ENCODE measurements around the gene NKX2-1. TPM values are rescaled to one million over a fixed set of nuclear protein-coding genes. Genes with fewer than 3 reads are reported as not detected.

The NKX2-1 gene
- total RNA-seq, 1 experiment from 2014 or later = not detected

DNA sequence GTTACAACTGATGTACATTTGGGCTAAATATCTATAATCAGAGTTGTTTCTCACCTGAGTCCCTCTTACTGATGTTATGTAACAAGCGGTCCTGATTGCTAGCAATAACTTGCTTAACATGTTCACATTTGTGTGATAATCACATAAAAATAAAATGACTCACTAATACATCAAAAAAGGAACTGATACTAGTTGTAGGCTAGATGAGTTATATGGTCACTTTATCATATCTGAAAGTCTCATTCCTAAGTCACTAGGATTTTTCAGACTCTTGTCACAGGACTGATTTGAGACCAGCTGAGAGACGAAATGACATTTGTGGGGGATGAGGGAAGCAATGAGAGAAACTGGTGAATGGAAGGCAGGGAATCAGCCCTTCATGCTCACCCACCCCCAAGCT lies 34.3 kb downstream of the NKX2-1 start:
- H3K79me1 ChIP-seq (ENCODE audit: insufficient read depth, low read depth, low read length, poor library complexity, severe bottlenecking) = no peaks in the 10 kb centered on the region
- H3K14ac ChIP-seq (ENCODE audit: insufficient read depth, low read length) = no peak overlapping the region
- no peaks in the 10 kb centered on the region for H3K23me2 ChIP-seq (ENCODE audit: insufficient read length, low read depth, low read length, poor library complexity, severe bottlenecking)
- no peak overlapping the region for H2BK15ac ChIP-seq (ENCODE audit: low read depth, low read length)
- H3K27me3 ChIP-seq (ENCODE audit: insufficient read depth, low read length) = no peaks in the 10 kb centered on the region; the same call in 1 of the 2 replicates
- H4K20me1 ChIP-seq (ENCODE audit: control insufficient read depth, insufficient read depth, insufficient read length) = no peaks in the 10 kb centered on the region
- no peak overlapping the region for H3K4me2 ChIP-seq (ENCODE audit: insufficient read depth, insufficient read length, low read length)
- no peak overlapping the region for H3K18ac ChIP-seq (ENCODE audit: insufficient read length, low read depth, low read length)
- no peak overlapping the region for H3K4ac ChIP-seq (ENCODE audit: low read depth, low read length)
- H3K4me1 ChIP-seq (ENCODE audit: insufficient read depth, low read length) = no peaks in the 10 kb centered on the region
- H2AFZ ChIP-seq (ENCODE audit: low read length) = no peak overlapping the region
- no peak overlapping the region for H2BK120ac ChIP-seq (ENCODE audit: low read depth, low read length, poor library complexity, severe bottlenecking)
- no peak overlapping the region for H2AK5ac ChIP-seq (ENCODE audit: insufficient read length, low read length)
- TF ChIP-seq, protein P1, sequence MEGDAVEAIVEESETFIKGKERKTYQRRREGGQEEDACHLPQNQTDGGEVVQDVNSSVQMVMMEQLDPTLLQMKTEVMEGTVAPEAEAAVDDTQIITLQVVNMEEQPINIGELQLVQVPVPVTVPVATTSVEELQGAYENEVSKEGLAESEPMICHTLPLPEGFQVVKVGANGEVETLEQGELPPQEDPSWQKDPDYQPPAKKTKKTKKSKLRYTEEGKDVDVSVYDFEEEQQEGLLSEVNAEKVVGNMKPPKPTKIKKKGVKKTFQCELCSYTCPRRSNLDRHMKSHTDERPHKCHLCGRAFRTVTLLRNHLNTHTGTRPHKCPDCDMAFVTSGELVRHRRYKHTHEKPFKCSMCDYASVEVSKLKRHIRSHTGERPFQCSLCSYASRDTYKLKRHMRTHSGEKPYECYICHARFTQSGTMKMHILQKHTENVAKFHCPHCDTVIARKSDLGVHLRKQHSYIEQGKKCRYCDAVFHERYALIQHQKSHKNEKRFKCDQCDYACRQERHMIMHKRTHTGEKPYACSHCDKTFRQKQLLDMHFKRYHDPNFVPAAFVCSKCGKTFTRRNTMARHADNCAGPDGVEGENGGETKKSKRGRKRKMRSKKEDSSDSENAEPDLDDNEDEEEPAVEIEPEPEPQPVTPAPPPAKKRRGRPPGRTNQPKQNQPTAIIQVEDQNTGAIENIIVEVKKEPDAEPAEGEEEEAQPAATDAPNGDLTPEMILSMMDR (conservative IDR thresholded peaks at IDR 0.05) = no peak
- no peaks in the 10 kb centered on the region for H3K79me2 ChIP-seq (ENCODE audit: insufficient read depth, low read length)
- no CpG with 5 or more reads among the region's 2 CpGs for WGBS (ENCODE audit: extremely low coverage, insufficient read length, low lambda C conversion rate)
- H2BK12ac ChIP-seq (ENCODE audit: insufficient read length, low read depth, low read length) = no peak overlapping the region
- Mint-ChIP-seq H3K27ac (no peak overlapping the region), H3K9me3 (no peaks in the 10 kb centered on the region), H3K4me1 (no peaks in the 10 kb centered on the region), H3K4me3 (no peak overlapping the region), H3K36me3 (ENCODE audit: insufficient read depth in 1 of 3, low read depth in 3 of 3) (no peaks in the 10 kb centered on the region), H3K27me3 (ENCODE audit: low read depth) (peaks cover 90% of the 10 kb centered on the region)
- H3K56ac ChIP-seq (ENCODE audit: insufficient read length, low read depth, low read length) = no peak overlapping the region
- H2BK20ac ChIP-seq (ENCODE audit: low read depth, low read length, poor library complexity, severe bottlenecking) = no peak overlapping the region
- H3K9me3 ChIP-seq (ENCODE audit: control insufficient read depth, low read depth, low read length) = no peaks in the 10 kb centered on the region
- H3K27ac ChIP-seq (ENCODE audit: insufficient read length, low read depth, low read length) = no peak overlapping the region
- H4K5ac ChIP-seq (ENCODE audit: insufficient read length, low read depth, low read length) = no peak overlapping the region
- no peak overlapping the region for H3K9ac ChIP-seq (ENCODE audit: extremely low read depth, insufficient read length, low read length)
- no peak overlapping the region for H2BK5ac ChIP-seq (ENCODE audit: insufficient read length, low read length)
- no peak for DNase-seq
- no peak overlapping the region for H3T11ph ChIP-seq (ENCODE audit: low read length)
- no peak overlapping the region for H3K23ac ChIP-seq (ENCODE audit: insufficient read length, low read depth, low read length)
- no peak overlapping the region for H4K91ac ChIP-seq (ENCODE audit: insufficient read length, low read depth, low read length)
- no peak overlapping the region for H4K8ac ChIP-seq (replicated peaks; ENCODE audit: insufficient read length, low read depth, low read length)
